ENCODE data around the gene MAGEB2.

DNA sequence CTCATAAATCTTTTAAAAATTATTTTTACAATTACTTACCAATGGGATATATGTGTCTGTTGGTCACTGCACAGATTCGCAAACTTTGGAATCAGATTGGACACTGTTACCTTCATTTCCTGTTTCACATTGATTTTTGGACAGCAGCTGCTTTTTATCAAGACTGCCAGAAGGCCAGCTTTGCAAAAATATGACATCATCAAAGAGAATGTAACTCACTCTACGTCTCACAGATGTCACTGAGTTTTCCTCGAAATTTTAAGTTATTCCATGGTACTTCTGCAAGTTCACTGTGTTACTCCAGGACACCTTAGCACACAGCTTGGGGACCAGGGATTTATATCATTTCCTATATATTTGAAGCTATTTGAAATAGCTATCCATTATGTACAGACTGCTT, 31.8 kb upstream of the MAGEB2 start:
- TF ChIP-seq ZFP3 (CRISPR knock-in tag; IDR thresholded peaks at IDR 0.05), result no peak
- no peak for TF ChIP-seq PPARA (CRISPR knock-in tag; IDR thresholded peaks at IDR 0.05; ENCODE audit: borderline replicate concordance)
- TF ChIP-seq ZFP30 (CRISPR knock-in tag; IDR thresholded peaks at IDR 0.05), result no peak
- no peak for TF ChIP-seq ZNF565 (CRISPR knock-in tag; conservative IDR thresholded peaks at IDR 0.05; ENCODE audit: low read depth)
- TF ChIP-seq, protein P1, sequence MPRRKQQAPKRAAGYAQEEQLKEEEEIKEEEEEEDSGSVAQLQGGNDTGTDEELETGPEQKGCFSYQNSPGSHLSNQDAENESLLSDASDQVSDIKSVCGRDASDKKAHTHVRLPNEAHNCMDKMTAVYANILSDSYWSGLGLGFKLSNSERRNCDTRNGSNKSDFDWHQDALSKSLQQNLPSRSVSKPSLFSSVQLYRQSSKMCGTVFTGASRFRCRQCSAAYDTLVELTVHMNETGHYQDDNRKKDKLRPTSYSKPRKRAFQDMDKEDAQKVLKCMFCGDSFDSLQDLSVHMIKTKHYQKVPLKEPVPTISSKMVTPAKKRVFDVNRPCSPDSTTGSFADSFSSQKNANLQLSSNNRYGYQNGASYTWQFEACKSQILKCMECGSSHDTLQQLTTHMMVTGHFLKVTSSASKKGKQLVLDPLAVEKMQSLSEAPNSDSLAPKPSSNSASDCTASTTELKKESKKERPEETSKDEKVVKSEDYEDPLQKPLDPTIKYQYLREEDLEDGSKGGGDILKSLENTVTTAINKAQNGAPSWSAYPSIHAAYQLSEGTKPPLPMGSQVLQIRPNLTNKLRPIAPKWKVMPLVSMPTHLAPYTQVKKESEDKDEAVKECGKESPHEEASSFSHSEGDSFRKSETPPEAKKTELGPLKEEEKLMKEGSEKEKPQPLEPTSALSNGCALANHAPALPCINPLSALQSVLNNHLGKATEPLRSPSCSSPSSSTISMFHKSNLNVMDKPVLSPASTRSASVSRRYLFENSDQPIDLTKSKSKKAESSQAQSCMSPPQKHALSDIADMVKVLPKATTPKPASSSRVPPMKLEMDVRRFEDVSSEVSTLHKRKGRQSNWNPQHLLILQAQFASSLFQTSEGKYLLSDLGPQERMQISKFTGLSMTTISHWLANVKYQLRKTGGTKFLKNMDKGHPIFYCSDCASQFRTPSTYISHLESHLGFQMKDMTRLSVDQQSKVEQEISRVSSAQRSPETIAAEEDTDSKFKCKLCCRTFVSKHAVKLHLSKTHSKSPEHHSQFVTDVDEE (CRISPR knock-in tag; IDR thresholded peaks at IDR 0.05), result no peak
- TF ChIP-seq ZNF8 (CRISPR knock-in tag; IDR thresholded peaks at IDR 0.05), result no peak
- TF ChIP-seq, protein P2, sequence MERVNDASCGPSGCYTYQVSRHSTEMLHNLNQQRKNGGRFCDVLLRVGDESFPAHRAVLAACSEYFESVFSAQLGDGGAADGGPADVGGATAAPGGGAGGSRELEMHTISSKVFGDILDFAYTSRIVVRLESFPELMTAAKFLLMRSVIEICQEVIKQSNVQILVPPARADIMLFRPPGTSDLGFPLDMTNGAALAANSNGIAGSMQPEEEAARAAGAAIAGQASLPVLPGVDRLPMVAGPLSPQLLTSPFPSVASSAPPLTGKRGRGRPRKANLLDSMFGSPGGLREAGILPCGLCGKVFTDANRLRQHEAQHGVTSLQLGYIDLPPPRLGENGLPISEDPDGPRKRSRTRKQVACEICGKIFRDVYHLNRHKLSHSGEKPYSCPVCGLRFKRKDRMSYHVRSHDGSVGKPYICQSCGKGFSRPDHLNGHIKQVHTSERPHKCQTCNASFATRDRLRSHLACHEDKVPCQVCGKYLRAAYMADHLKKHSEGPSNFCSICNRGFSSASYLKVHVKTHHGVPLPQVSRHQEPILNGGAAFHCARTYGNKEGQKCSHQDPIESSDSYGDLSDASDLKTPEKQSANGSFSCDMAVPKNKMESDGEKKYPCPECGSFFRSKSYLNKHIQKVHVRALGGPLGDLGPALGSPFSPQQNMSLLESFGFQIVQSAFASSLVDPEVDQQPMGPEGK (CRISPR knock-in tag; IDR thresholded peaks at IDR 0.05; ENCODE audit: borderline replicate concordance), result no peak
- no peak for TF ChIP-seq GLIS3 (CRISPR knock-in tag; IDR thresholded peaks at IDR 0.05)
- no peak for TF ChIP-seq ESRRG (CRISPR knock-in tag; IDR thresholded peaks at IDR 0.05)
- TF ChIP-seq, protein P3, sequence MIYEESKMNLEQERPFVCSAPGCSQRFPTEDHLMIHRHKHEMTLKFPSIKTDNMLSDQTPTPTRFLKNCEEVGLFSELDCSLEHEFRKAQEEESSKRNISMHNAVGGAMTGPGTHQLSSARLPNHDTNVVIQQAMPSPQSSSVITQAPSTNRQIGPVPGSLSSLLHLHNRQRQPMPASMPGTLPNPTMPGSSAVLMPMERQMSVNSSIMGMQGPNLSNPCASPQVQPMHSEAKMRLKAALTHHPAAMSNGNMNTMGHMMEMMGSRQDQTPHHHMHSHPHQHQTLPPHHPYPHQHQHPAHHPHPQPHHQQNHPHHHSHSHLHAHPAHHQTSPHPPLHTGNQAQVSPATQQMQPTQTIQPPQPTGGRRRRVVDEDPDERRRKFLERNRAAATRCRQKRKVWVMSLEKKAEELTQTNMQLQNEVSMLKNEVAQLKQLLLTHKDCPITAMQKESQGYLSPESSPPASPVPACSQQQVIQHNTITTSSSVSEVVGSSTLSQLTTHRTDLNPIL (CRISPR knock-in tag; IDR thresholded peaks at IDR 0.05; ENCODE audit: low read depth), result no peak
- TF ChIP-seq ISL1 (CRISPR knock-in tag; IDR thresholded peaks at IDR 0.05), result no peak

Measured in SK-N-SH treated with all-trans-retinoic acid at 6 μM for 48 hours (cell line).